ENCODE data around the gene SLC28A1. TPM values are rescaled to one million over a fixed set of nuclear protein-coding genes. Genes with fewer than 3 reads are reported as not detected.

The SLC28A1 gene
- polyA plus RNA-seq, 1 donor (not counting 4 experiments of a cell fraction or from before 2014, with no cell fraction given): not detected

DNA sequence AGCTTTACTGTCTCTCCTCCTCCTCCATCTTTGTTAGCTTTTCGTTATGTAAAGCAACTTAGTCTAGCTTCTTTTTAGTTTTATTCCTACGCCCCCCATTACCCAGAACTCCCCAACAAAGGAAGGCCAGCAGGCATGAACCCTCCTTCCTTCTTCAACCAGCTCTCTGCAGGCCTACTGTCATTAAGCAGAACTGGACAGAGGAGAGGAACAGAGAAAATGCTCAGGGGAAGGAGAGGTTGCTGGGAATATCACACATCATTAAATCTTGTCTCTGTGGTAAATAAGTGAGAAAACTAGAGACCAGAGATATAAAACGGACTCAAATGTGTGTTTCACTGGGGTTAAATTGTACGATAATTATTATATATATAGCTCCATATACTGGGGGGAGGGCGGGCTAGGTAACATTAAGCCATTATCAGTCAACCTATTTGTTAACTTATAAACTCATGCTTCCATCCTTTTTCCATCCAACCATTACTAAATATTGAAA lies 19.3 kb upstream of the SLC28A1 start:
- TF ChIP-seq, protein P1, sequence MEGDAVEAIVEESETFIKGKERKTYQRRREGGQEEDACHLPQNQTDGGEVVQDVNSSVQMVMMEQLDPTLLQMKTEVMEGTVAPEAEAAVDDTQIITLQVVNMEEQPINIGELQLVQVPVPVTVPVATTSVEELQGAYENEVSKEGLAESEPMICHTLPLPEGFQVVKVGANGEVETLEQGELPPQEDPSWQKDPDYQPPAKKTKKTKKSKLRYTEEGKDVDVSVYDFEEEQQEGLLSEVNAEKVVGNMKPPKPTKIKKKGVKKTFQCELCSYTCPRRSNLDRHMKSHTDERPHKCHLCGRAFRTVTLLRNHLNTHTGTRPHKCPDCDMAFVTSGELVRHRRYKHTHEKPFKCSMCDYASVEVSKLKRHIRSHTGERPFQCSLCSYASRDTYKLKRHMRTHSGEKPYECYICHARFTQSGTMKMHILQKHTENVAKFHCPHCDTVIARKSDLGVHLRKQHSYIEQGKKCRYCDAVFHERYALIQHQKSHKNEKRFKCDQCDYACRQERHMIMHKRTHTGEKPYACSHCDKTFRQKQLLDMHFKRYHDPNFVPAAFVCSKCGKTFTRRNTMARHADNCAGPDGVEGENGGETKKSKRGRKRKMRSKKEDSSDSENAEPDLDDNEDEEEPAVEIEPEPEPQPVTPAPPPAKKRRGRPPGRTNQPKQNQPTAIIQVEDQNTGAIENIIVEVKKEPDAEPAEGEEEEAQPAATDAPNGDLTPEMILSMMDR (optimal IDR thresholded peaks at IDR 0.05 in 1 of 3, IDR thresholded peaks at IDR 0.05 in 1 of 3, conservative IDR thresholded peaks at IDR 0.05 in 1 of 3; ENCODE audit: extremely low read depth in 1 of 3, insufficient read depth in 2 of 3, low read length in 3 of 3): no peak
- no peak for TF ChIP-seq EZH2 (IDR thresholded peaks at IDR 0.05; ENCODE audit: low read length)
- no peak for FAIRE-seq

DNA sequence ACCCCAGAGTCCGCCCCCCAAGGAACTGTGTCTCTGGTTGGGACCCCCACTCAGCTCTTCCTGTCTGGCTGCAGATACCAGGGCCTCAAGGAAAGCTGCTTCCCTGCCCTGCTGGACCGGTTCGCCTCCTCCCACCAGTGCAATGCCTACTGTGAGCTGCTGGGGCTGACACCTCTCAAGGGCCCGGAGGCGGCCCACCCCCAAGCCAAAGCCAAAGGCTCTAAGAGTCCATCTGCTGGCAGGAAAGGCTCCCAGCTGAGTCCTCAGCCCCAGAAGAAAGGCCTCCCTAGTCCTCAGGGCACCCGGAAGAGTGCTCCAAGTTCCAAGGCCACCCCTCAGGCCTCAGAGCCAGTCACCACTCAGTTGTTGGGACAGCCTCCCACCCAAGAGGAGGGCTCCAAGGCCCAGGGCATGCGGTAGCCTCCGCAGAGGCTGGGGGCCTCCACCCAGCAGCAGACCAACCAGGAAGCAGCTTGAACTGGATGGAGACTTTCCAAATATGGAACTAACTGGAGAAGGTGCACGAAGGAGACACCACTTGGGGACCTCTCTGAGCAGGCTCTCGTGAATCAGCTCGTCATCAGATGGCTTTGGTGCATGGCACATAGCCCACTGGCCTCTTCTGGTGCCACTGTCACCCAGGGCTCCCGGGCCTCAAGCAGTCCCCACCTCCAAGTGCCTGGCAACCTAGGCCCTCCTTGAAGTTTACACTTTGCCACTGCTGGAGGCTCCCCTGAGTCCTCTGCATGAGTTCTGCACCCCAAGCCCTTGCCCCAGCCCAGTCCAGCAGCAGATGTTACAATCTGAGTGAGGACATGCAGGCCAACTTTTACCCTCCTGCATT lies 16.2 kb upstream of the SLC28A1 start:
- Histone ChIP-seq H2AFZ (ENCODE audit: control insufficient read depth, low read length) (no peak overlapping the region), H3K9me3 (ENCODE audit: control insufficient read depth, low read depth, low read length) (no peaks in the 10 kb centered on the region), H3K4me1 (ENCODE audit: control insufficient read depth, extremely low read depth, insufficient read depth, low read length) (no peaks in the 10 kb centered on the region), H3K9ac (ENCODE audit: control insufficient read depth, extremely low read depth, insufficient read depth, low read length) (no peak overlapping the region), H3K9me1 (ENCODE audit: control insufficient read depth, extremely low read depth, insufficient read depth, low read length) (peaks cover 2% of the 10 kb centered on the region), H4K20me1 (ENCODE audit: control insufficient read depth, extremely low read depth, insufficient read depth, low read length) (no peaks in the 10 kb centered on the region), H3K4me3 (ENCODE audit: control insufficient read depth in 2 of 3, extremely low read depth in 1 of 3, insufficient read depth in 2 of 3, low read depth in 1 of 3, low read length in 3 of 3) (no peak overlapping the region), H3K36me3 (ENCODE audit: control insufficient read depth in 2 of 2, extremely low read depth in 1 of 2, insufficient read depth in 2 of 2, low read length in 2 of 2) (no peaks in the 10 kb centered on the region), H3K27me3 (ENCODE audit: control insufficient read depth, extremely low read depth, insufficient read depth, low read length) (no peaks in the 10 kb centered on the region), H3K4me2 (ENCODE audit: control insufficient read depth, extremely low read depth, insufficient read depth, low read depth, low read length) (no peak overlapping the region), H3K79me2 (ENCODE audit: control insufficient read depth, insufficient read depth, low read length) (no peaks in the 10 kb centered on the region), H3K27ac (ENCODE audit: control insufficient read depth, insufficient read depth, low read length) (no peak overlapping the region)
- FAIRE-seq: no peak
- no peak for TF ChIP-seq EZH2 (IDR thresholded peaks at IDR 0.05; ENCODE audit: low read length)
- TF ChIP-seq, protein P1 (optimal IDR thresholded peaks at IDR 0.05 in 1 of 3, IDR thresholded peaks at IDR 0.05 in 1 of 3, conservative IDR thresholded peaks at IDR 0.05 in 1 of 3; ENCODE audit: extremely low read depth in 1 of 3, insufficient read depth in 2 of 3, low read length in 3 of 3): no peak
- dilution Hi-C loops (cut with MboI; ENCODE audit: extremely low pct_ligation_motif_present, low sequenced_read_pairs): no loop called here
- no peak for DNase-seq (ENCODE audit: low read depth, low spot score)

More for the DNA sequence above, 19.3 kb upstream of the SLC28A1 start:
- Histone ChIP-seq H2AFZ (ENCODE audit: control insufficient read depth, low read length) (no peak overlapping the region), H3K36me3 (ENCODE audit: control insufficient read depth in 2 of 2, extremely low read depth in 1 of 2, insufficient read depth in 2 of 2, low read length in 2 of 2) (no peaks in the 10 kb centered on the region), H3K9ac (ENCODE audit: control insufficient read depth, extremely low read depth, insufficient read depth, low read length) (no peak overlapping the region), H4K20me1 (ENCODE audit: control insufficient read depth, extremely low read depth, insufficient read depth, low read length) (no peaks in the 10 kb centered on the region), H3K4me3 (ENCODE audit: control insufficient read depth in 2 of 3, extremely low read depth in 1 of 3, insufficient read depth in 2 of 3, low read depth in 1 of 3, low read length in 3 of 3) (no peak overlapping the region), H3K4me2 (ENCODE audit: control insufficient read depth, extremely low read depth, insufficient read depth, low read depth, low read length) (no peak overlapping the region), H3K9me3 (ENCODE audit: control insufficient read depth, low read depth, low read length) (no peaks in the 10 kb centered on the region), H3K27ac (ENCODE audit: control insufficient read depth, insufficient read depth, low read length) (no peak overlapping the region), H3K79me2 (ENCODE audit: control insufficient read depth, insufficient read depth, low read length) (no peaks in the 10 kb centered on the region), H3K4me1 (ENCODE audit: control insufficient read depth, extremely low read depth, insufficient read depth, low read length) (peaks cover 3% of the 10 kb centered on the region), H3K27me3 (ENCODE audit: control insufficient read depth, extremely low read depth, insufficient read depth, low read length) (no peaks in the 10 kb centered on the region), H3K9me1 (ENCODE audit: control insufficient read depth, extremely low read depth, insufficient read depth, low read length) (peaks cover 2% of the 10 kb centered on the region)
- no peak for DNase-seq (ENCODE audit: low read depth, low spot score)
- dilution Hi-C loops (cut with MboI; ENCODE audit: extremely low pct_ligation_motif_present, low sequenced_read_pairs): no loop called here

Data from keratinocyte (primary cell).